NT2/D1 (cell line): ENCODE measurements around the gene NPLOC4.

ENCODE experiments used
- SUZ12 ChIP-seq: IDR thresholded peaks from 2 replicates; pipeline ENCODE4 v1.6.1; 2011; ENCODE audit not compliant: insufficient read length, insufficient read depth; ENCODE audit errors: extremely low read depth
- YY1 ChIP-seq: IDR thresholded peaks from 2 replicates; pipeline ENCODE4 v1.6.1; 2011; ENCODE audit not compliant: insufficient read length, insufficient read depth
- ZNF274 ChIP-seq: IDR thresholded peaks from 2 replicates; pipeline ENCODE4 v1.6.1; 2011; ENCODE audit warnings: mild to moderate bottlenecking, low read depth, low read length

- no peak for TF ChIP-seq ZNF274
- TF ChIP-seq SUZ12 = no peak
- TF ChIP-seq YY1 = peak; percentile 3
These were observed 46.3 kb upstream of the NPLOC4 start for GRCh38 chr17:81683208-81683583.
